ENCODE data around the gene MAGI1. TPM values are rescaled to one million over a fixed set of nuclear protein-coding genes. Genes with fewer than 3 reads are reported as not detected.

The MAGI1 gene
- polyA plus RNA-seq, 3 donors, result not detected

DNA sequence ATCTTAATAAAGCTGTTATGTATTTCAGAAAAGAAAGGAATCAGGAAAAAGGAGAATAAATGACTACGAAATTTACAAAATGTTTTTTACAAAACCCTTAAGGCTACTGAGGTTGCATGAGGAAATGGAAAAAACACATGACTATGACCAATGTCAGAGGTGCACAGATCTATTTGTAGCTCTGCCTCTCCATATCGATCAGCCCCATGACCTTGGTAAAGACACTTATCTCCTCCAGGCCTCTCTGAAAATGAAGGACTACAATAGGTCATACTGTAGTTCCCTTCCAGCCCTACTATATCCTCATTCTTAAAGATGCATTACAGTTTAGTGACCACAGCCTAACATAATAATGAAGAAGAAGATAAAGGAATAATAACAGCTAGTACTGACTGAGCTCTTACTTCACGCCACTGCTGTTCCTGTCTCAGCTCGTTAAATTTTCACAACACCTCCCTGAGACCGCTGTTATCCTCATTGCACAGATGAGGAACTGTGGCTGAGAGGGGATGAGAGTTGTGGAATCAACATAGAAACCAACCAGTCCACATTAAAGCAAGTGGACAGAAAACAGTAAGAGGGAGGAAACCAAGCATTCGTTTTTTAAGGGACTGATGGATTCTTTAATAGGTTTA lies 163.2 kb downstream of the MAGI1 start:
- H3K9ac ChIP-seq (ENCODE audit: insufficient read depth, low read length, poor library complexity, severe bottlenecking), result no peak overlapping the region
- no peaks in the 10 kb centered on the region for H3K36me3 ChIP-seq (replicated peaks in 1 of 2; ENCODE audit: control insufficient read depth in 1 of 2, insufficient read depth in 2 of 2, low read length in 2 of 2)
- no peak overlapping the region for H3K27ac ChIP-seq (ENCODE audit: low read depth in 1 of 2, low read length in 2 of 2)
- H3K4me1 Mint-ChIP-seq, result no peaks in the 10 kb centered on the region
- no peak overlapping the region for H3K4me3 Mint-ChIP-seq
- H2AFZ ChIP-seq (ENCODE audit: insufficient read depth, low read depth, low read length, poor library complexity, severe bottlenecking), result no peak overlapping the region
- no peak overlapping the region for H3K4me3 ChIP-seq (replicated peaks in 1 of 3; ENCODE audit: low read depth in 2 of 3, low read length in 3 of 3)
- no peaks in the 10 kb centered on the region for H3K36me3 Mint-ChIP-seq
- no peak overlapping the region for H3K27ac Mint-ChIP-seq
- H3K27me3 Mint-ChIP-seq (ENCODE audit: low read depth in 3 of 3), result peaks cover 0 to 4% (median 3%) of the 10 kb centered on the region in 3 donors
- peaks cover 0 to 4% (median 2%) of the 10 kb centered on the region in 7 donors for H3K9me3 Mint-ChIP-seq
- WGBS (ENCODE audit: insufficient coverage), result 75% methylated on average over 1 of the region's 6 CpGs
- H4K20me1 ChIP-seq (ENCODE audit: insufficient read depth, low read length), result no peaks in the 10 kb centered on the region
- no peak for DNase-seq
- no peaks in the 10 kb centered on the region for H3K27me3 ChIP-seq (ENCODE audit: control insufficient read depth in 2 of 2, insufficient read depth in 2 of 2, low read length in 2 of 2)
- H3K9me3 ChIP-seq (replicated peaks in 1 of 2; ENCODE audit: control insufficient read depth in 1 of 2, insufficient read depth in 1 of 2, low read length in 2 of 2), result no peaks in the 10 kb centered on the region
- TF ChIP-seq, protein P1, sequence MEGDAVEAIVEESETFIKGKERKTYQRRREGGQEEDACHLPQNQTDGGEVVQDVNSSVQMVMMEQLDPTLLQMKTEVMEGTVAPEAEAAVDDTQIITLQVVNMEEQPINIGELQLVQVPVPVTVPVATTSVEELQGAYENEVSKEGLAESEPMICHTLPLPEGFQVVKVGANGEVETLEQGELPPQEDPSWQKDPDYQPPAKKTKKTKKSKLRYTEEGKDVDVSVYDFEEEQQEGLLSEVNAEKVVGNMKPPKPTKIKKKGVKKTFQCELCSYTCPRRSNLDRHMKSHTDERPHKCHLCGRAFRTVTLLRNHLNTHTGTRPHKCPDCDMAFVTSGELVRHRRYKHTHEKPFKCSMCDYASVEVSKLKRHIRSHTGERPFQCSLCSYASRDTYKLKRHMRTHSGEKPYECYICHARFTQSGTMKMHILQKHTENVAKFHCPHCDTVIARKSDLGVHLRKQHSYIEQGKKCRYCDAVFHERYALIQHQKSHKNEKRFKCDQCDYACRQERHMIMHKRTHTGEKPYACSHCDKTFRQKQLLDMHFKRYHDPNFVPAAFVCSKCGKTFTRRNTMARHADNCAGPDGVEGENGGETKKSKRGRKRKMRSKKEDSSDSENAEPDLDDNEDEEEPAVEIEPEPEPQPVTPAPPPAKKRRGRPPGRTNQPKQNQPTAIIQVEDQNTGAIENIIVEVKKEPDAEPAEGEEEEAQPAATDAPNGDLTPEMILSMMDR (IDR thresholded peaks at IDR 0.05), result no peak
- no peaks in the 10 kb centered on the region for H3K4me1 ChIP-seq (ENCODE audit: control insufficient read depth in 1 of 2, insufficient read depth in 2 of 2, low read length in 2 of 2)
- intact Hi-C loops (cut with micrococcal nuclease), result no loop called here
- H3K4me2 ChIP-seq (replicated peaks; ENCODE audit: extremely low read depth, low read length, poor library complexity, severe bottlenecking), result no peak overlapping the region
- H3K79me2 ChIP-seq (ENCODE audit: insufficient read depth, low read length), result no peaks in the 10 kb centered on the region

DNA sequence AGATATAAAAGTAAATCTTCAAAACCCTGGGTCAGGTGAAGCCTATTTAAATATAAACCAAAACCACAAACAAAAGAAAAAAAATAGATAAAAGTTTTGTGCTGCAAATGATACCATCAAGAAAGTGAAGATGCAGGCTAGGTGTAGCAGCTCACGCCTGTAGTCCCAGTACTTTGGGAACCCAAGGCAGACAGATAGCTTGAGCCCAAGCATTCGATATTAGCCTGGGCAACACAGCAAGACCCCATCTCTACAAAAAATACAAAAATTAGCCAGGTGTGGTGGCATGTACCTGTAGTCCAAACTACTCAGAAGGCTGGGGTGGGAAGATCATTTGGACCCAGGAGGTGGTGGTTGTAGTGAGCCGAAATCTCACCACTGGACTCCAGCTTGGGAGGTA lies 164.8 kb downstream of the MAGI1 start:
- no peak overlapping the region for H3K4me3 Mint-ChIP-seq
- Histone ChIP-seq H3K4me1 (ENCODE audit: control insufficient read depth in 1 of 2, insufficient read depth in 2 of 2, low read length in 2 of 2) (no peaks in the 10 kb centered on the region), H3K27ac (ENCODE audit: low read depth in 1 of 2, low read length in 2 of 2) (no peak overlapping the region), H2AFZ (ENCODE audit: insufficient read depth, low read depth, low read length, poor library complexity, severe bottlenecking) (no peak overlapping the region), H3K4me3 (replicated peaks in 1 of 3; ENCODE audit: low read depth in 2 of 3, low read length in 3 of 3) (no peak overlapping the region), H3K9ac (ENCODE audit: insufficient read depth, low read length, poor library complexity, severe bottlenecking) (no peak overlapping the region), H4K20me1 (ENCODE audit: insufficient read depth, low read length) (no peaks in the 10 kb centered on the region), H3K9me3 (replicated peaks in 1 of 2; ENCODE audit: control insufficient read depth in 1 of 2, insufficient read depth in 1 of 2, low read length in 2 of 2) (no peaks in the 10 kb centered on the region), H3K79me2 (ENCODE audit: insufficient read depth, low read length) (no peaks in the 10 kb centered on the region), H3K27me3 (ENCODE audit: control insufficient read depth in 2 of 2, insufficient read depth in 2 of 2, low read length in 2 of 2) (no peaks in the 10 kb centered on the region), H3K4me2 (replicated peaks; ENCODE audit: extremely low read depth, low read length, poor library complexity, severe bottlenecking) (no peak overlapping the region), H3K36me3 (replicated peaks in 1 of 2; ENCODE audit: control insufficient read depth in 1 of 2, insufficient read depth in 2 of 2, low read length in 2 of 2) (no peaks in the 10 kb centered on the region)
- H3K36me3 Mint-ChIP-seq, result no peaks in the 10 kb centered on the region
- H3K4me1 Mint-ChIP-seq, result no peaks in the 10 kb centered on the region
- no peak for DNase-seq
- peaks cover 2 to 6% (median 5%) of the 10 kb centered on the region in 7 donors for H3K9me3 Mint-ChIP-seq
- WGBS (ENCODE audit: insufficient coverage), result 100% methylated on average over 1 of the region's 3 CpGs
- intact Hi-C loops (cut with micrococcal nuclease), result no loop called here
- H3K27me3 Mint-ChIP-seq (ENCODE audit: low read depth in 3 of 3), result peaks cover 2 to 4% (median 2%) of the 10 kb centered on the region in 3 donors
- no peak overlapping the region for H3K27ac Mint-ChIP-seq
- TF ChIP-seq, protein P1 (IDR thresholded peaks at IDR 0.05), result no peak

All from CD14-positive monocyte (primary cell).